DOHH2 (cell line): ENCODE data around the gene PLA2G1B.

Experiments
- CTCF ChIP-seq: fragments of 200-600 bp; sonication (generic); IDR thresholded peaks from one replicate; pipeline ENCODE4 v1.5.1; 2014; ENCODE audit warnings: antibody characterized with exemption, mild to moderate bottlenecking, low read depth, low read length; ENCODE audit not compliant: poor library complexity, severe bottlenecking
- EZH2phosphoT487 ChIP-seq: fragments of 200-600 bp; sonication (generic); IDR thresholded peaks from 2 replicates; pipeline ENCODE4 v1.6.1; 2017; ENCODE audit warnings: borderline replicate concordance, mild to moderate bottlenecking, antibody characterized with exemption, low read length, moderate library complexity, mixed read lengths

GRCh38 chr12:120376416-120376815 is 48.8 kb upstream of the PLA2G1B start:
- TF ChIP-seq CTCF (no peak), EZH2phosphoT487 (no peak)
